Measurements from ENCODE around the gene DSCAM. TPM values are rescaled to one million over a fixed set of nuclear protein-coding genes. Genes with fewer than 3 reads are reported as not detected.
"Not testable (repeated sequence)": the region's sequence is repeated elsewhere in the genome, so short reads cannot be mapped to it uniquely, and the experiment has no call there.

DSCAM gene
- total RNA-seq, 8 experiments from 2014 or later: 0.05 to 8.7 (median 4.4) TPM

- Histone ChIP-seq H3K4me3 (no peak overlapping the region), H3K4me1 (replicated peaks in 1 of 2) (no peaks in the 10 kb centered on the region), H3K27ac (no peak overlapping the region)
- peak in 1 of 8 experiments; percentile 41 for ATAC-seq (replicated peaks in 6 of 8)
- in situ Hi-C loops (cut with MboI; ENCODE audit: low pct_unique_long_range_greater_than_20kb in 2 of 9, low sequenced_read_pairs in 9 of 9, unreplicated experiment in 9 of 9): no loop called here
- 20 to 100% (median 73%) methylated on average over 1 to 2 of the region's 3 CpGs; no CpG with 5 or more reads in 4 of the 10 experiments for WGBS, 10 experiments
Observed at GRCh38 chr21:40300300-40300699, 546.7 kb downstream of the DSCAM start.

GRCh38 chr21:40299451-40299850, 547.5 kb downstream of the DSCAM start:
- H3K4me3 ChIP-seq: no peak overlapping the region
- in situ Hi-C loops (cut with MboI; ENCODE audit: low pct_unique_long_range_greater_than_20kb in 2 of 9, low sequenced_read_pairs in 9 of 9, unreplicated experiment in 9 of 9): no loop called here
- H3K27ac ChIP-seq: no peak overlapping the region
- no peaks in the 10 kb centered on the region for H3K4me1 ChIP-seq (replicated peaks in 1 of 2)
- peak in 7 of 8 experiments; percentile 21 to 73 (median 67) for ATAC-seq (replicated peaks in 6 of 8)

- no peaks in the 10 kb centered on the region for H3K4me1 ChIP-seq (replicated peaks in 1 of 2)
- 0 to 91% (median 67%) methylated on average over 1 to 2 of the region's 2 CpGs; no CpG with 5 or more reads in 1 of the 10 experiments for WGBS, 10 experiments
- in situ Hi-C loops (cut with MboI; ENCODE audit: low pct_unique_long_range_greater_than_20kb in 2 of 9, low sequenced_read_pairs in 9 of 9, unreplicated experiment in 9 of 9): no loop called here
- H3K27ac ChIP-seq: no peak overlapping the region
- peak in 3 of 8 experiments; percentile 79 to 99 (median 93) for ATAC-seq (replicated peaks in 6 of 8)
- no peak overlapping the region for H3K4me3 ChIP-seq
Observed at GRCh38 chr21:40294345-40294744, 552.6 kb downstream of the DSCAM start.

GRCh38 chr21:40291560-40291959, 555.4 kb downstream of the DSCAM start:
- no peak for ATAC-seq (replicated peaks in 6 of 8)
- H3K4me3 ChIP-seq: no peak overlapping the region
- no peak overlapping the region for H3K27ac ChIP-seq
- 17 to 93% (median 46%) methylated on average over 1 to 5 of the region's 7 CpGs; no CpG with 5 or more reads in 3 of the 10 experiments for WGBS, 10 experiments
- H3K4me1 ChIP-seq (replicated peaks in 1 of 2): no peaks in the 10 kb centered on the region
- in situ Hi-C loops (cut with MboI; ENCODE audit: low pct_unique_long_range_greater_than_20kb in 2 of 9, low sequenced_read_pairs in 9 of 9, unreplicated experiment in 9 of 9): no loop called here

GRCh38 chr21:40284409-40284808, 562.5 kb downstream of the DSCAM start:
- ATAC-seq (replicated peaks in 6 of 8): no peak
- no peak overlapping the region for H3K27ac ChIP-seq
- in situ Hi-C loops (cut with MboI; ENCODE audit: low pct_unique_long_range_greater_than_20kb in 2 of 9, low sequenced_read_pairs in 9 of 9, unreplicated experiment in 9 of 9): no loop called here
- no peak overlapping the region for H3K4me3 ChIP-seq
- WGBS, 10 experiments: 20 to 100% (median 65%) methylated on average over 1 to 4 of the region's 4 CpGs; no CpG with 5 or more reads in 5 of the 10 experiments
- peaks cover 13 to 19% of the 10 kb centered on the region in 2 donors for H3K4me1 ChIP-seq (replicated peaks in 1 of 2)

- peaks cover 13 to 19% of the 10 kb centered on the region in 2 donors for H3K4me1 ChIP-seq (replicated peaks in 1 of 2)
- 0 to 100% (median 20%) methylated on average over 1 to 3 of the region's 3 CpGs; no CpG with 5 or more reads in 1 of the 10 experiments for WGBS, 10 experiments
- H3K27ac ChIP-seq: no peak overlapping the region
Observed at GRCh38 chr21:40282912-40283886, 563.8 kb downstream of the DSCAM start.

GRCh38 chr21:40278345-40278744, 568.6 kb downstream of the DSCAM start:
- peaks cover 0 to 8% of the 10 kb centered on the region in 2 donors for H3K4me1 ChIP-seq (replicated peaks in 1 of 2)
- 20 to 100% (median 77%) methylated on average over 1 of the region's 1 CpG; no CpG with 5 or more reads in 6 of the 10 experiments for WGBS, 10 experiments
- no peak overlapping the region for H3K27ac ChIP-seq
- H3K4me3 ChIP-seq: no peak overlapping the region
- ATAC-seq (replicated peaks in 6 of 8): no peak
- in situ Hi-C loops (cut with MboI; ENCODE audit: low pct_unique_long_range_greater_than_20kb in 2 of 9, low sequenced_read_pairs in 9 of 9, unreplicated experiment in 9 of 9): no loop called here

More at GRCh38 chr21:40282912-40283886, 563.8 kb downstream of the DSCAM start:
- ATAC-seq (replicated peaks in 6 of 8): peak in 7 of 8 experiments; percentile 30 to 97 (median 54)
- in situ Hi-C loops (cut with MboI; ENCODE audit: low pct_unique_long_range_greater_than_20kb in 2 of 9, low sequenced_read_pairs in 9 of 9, unreplicated experiment in 9 of 9): no loop called here
- no peak overlapping the region for H3K4me3 ChIP-seq

- Histone ChIP-seq H3K4me1 (replicated peaks in 1 of 2) (peaks cover 8 to 9% of the 10 kb centered on the region in 2 donors), H3K4me3 (no peak overlapping the region), H3K27ac (no peak overlapping the region)
- in situ Hi-C loops (cut with MboI; ENCODE audit: low pct_unique_long_range_greater_than_20kb in 2 of 9, low sequenced_read_pairs in 9 of 9, unreplicated experiment in 9 of 9): no loop called here
- ATAC-seq (replicated peaks in 6 of 8): no peak
- 39 to 93% (median 65%) methylated on average over 2 to 10 of the region's 12 CpGs; no CpG with 5 or more reads in 1 of the 10 experiments for WGBS, 10 experiments
Observed at GRCh38 chr21:40276001-40276400, 571.0 kb downstream of the DSCAM start.

- peaks cover 8 to 9% of the 10 kb centered on the region in 2 donors for H3K4me1 ChIP-seq (replicated peaks in 1 of 2)
- H3K4me3 ChIP-seq: no peak overlapping the region
- H3K27ac ChIP-seq: no peak overlapping the region
- 0 to 83% (median 48%) methylated on average over 1 to 4 of the region's 4 CpGs; no CpG with 5 or more reads in 2 of the 10 experiments for WGBS, 10 experiments
- no peak for ATAC-seq (replicated peaks in 6 of 8)
- in situ Hi-C loops (cut with MboI; ENCODE audit: low pct_unique_long_range_greater_than_20kb in 2 of 9, low sequenced_read_pairs in 9 of 9, unreplicated experiment in 9 of 9): no loop called here
Observed at GRCh38 chr21:40272037-40272436, 574.9 kb downstream of the DSCAM start.

- Histone ChIP-seq H3K27ac (no peak overlapping the region), H3K4me3 (no peak overlapping the region), H3K4me1 (replicated peaks in 1 of 2) (peaks cover 8 to 9% of the 10 kb centered on the region in 2 donors)
- WGBS, 10 experiments: 0 to 89% (median 71%) methylated on average over 2 to 5 of the region's 9 CpGs; no CpG with 5 or more reads in 3 of the 10 experiments
- ATAC-seq (replicated peaks in 6 of 8): no peak
- in situ Hi-C loops (cut with MboI; ENCODE audit: low pct_unique_long_range_greater_than_20kb in 2 of 9, low sequenced_read_pairs in 9 of 9, unreplicated experiment in 9 of 9): no loop called here
Observed at GRCh38 chr21:40271164-40271563, 575.8 kb downstream of the DSCAM start.

- Histone ChIP-seq H3K4me3 (no peak overlapping the region), H3K4me1 (replicated peaks in 1 of 2) (peaks cover 8 to 9% of the 10 kb centered on the region in 2 donors), H3K27ac (no peak overlapping the region)
- in situ Hi-C loops (cut with MboI; ENCODE audit: low pct_unique_long_range_greater_than_20kb in 2 of 9, low sequenced_read_pairs in 9 of 9, unreplicated experiment in 9 of 9): no loop called here
- ATAC-seq (replicated peaks in 6 of 8): peak in 2 of 8 experiments; percentile 45 to 93
- WGBS, 10 experiments: 0 to 82% (median 64%) methylated on average over 1 to 4 of the region's 4 CpGs; no CpG with 5 or more reads in 4 of the 10 experiments
Observed at GRCh38 chr21:40270047-40270446, 576.9 kb downstream of the DSCAM start.

GRCh38 chr21:40269239-40269638, 577.7 kb downstream of the DSCAM start:
- Histone ChIP-seq H3K4me3 (no peak overlapping the region), H3K4me1 (replicated peaks in 1 of 2) (peaks cover 8 to 9% of the 10 kb centered on the region in 2 donors), H3K27ac (no peak overlapping the region)
- 4 to 92% (median 73%) methylated on average over 3 to 7 of the region's 8 CpGs; no CpG with 5 or more reads in 3 of the 10 experiments for WGBS, 10 experiments
- ATAC-seq (replicated peaks in 6 of 8): no peak
- in situ Hi-C loops (cut with MboI; ENCODE audit: low pct_unique_long_range_greater_than_20kb in 2 of 9, low sequenced_read_pairs in 9 of 9, unreplicated experiment in 9 of 9): no loop called here

GRCh38 chr21:40258456-40258855, 588.5 kb downstream of the DSCAM start:
- 0 to 100% (median 91%) methylated on average over 1 to 3 of the region's 3 CpGs; no CpG with 5 or more reads in 1 of the 10 experiments for WGBS, 10 experiments
- in situ Hi-C loops (cut with MboI; ENCODE audit: low pct_unique_long_range_greater_than_20kb in 2 of 9, low sequenced_read_pairs in 9 of 9, unreplicated experiment in 9 of 9); H3K4me1 ChIP-seq (replicated peaks in 1 of 2); ATAC-seq (replicated peaks in 6 of 8); H3K4me3 ChIP-seq; H3K27ac ChIP-seq: not testable (repeated sequence)
